ENCODE data around the gene DLG5.

DLG5 gene

DNA sequence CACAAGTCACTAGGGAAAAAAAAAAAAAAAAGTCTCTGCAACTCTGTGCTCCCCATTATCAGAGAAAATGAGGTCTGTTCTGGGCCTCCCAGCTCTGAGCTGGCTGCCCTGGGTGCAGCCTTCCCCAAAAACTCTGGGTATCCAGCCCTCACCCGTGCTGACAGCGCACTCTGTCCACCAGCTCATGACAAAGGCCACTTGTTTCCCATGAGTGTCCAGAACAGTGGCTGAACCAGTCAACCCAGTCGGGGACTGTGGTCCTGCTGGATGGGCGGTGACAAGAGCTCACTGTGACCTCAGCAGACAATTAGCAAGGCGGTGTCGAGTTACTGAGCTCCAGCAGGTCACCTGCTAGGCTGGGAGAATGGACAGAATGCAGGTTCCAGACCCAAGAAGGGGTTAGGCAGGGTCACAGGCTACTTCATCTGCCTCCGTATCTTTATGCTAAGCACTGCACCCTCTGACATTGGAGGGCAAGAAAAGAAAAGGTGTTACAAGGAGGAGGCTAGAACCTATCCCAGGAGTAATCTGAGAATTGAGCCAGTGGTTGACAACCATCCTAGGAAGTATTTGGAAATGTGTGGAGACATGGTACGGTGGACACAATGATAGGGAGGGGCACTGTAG lies 37.2 kb downstream of the DLG5 start:
- no peak for DNase-seq (ENCODE audit: low spot score)

DNA sequence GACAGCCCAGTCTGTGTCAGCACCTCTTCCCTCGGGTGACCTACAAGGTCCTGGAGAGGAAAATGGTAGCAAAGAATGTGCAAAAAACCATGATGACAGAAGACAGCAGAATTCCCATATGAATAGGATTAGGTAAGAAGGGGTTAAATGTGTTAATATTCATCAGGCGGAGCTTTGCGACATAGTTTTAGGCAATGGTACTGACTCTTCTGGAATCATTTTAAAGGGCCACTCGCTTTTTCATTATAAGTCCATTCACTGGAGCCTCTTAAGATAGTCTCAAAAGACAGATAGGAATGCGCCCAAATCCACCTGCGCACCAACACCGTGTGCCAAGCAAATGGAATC lies 38.2 kb downstream of the DLG5 start:
- peak; percentile 41 for DNase-seq (ENCODE audit: low spot score)

DNA sequence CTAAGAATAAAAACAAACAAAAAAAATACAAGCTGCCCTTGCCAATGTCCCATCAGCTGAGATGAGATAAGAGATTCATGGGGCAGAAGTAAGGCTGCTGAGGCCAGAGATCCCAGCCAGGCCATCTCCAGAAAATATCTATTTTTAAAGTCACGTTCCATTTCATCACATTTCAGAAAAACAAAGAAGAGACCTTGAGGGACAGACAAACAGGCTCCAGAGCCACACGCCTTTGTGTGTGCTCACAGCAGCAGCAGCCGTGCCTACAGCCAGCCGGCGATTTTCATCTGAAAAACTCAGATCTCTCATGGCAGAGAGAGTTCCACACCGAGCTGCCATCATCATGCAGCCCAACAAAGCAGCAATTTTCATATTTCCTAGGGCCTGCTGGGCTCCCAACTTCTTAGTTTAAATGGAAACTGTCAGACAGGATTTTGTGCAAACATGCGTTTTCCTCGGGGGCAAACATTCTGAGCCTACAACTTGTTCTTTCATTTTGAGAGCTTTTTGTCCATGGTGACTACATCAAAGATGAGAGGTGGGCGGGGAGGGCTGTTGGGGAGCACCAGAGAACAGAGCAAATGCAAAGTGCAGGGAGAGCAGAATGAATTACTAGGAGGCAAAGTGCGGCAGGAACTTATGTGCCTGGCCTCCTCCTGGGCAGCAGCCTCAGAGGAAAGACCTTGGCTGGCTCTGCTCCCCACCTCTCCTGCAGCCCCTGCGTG lies 38.8 kb downstream of the DLG5 start:
- DNase-seq (ENCODE audit: low spot score): peak; percentile 53

DNA sequence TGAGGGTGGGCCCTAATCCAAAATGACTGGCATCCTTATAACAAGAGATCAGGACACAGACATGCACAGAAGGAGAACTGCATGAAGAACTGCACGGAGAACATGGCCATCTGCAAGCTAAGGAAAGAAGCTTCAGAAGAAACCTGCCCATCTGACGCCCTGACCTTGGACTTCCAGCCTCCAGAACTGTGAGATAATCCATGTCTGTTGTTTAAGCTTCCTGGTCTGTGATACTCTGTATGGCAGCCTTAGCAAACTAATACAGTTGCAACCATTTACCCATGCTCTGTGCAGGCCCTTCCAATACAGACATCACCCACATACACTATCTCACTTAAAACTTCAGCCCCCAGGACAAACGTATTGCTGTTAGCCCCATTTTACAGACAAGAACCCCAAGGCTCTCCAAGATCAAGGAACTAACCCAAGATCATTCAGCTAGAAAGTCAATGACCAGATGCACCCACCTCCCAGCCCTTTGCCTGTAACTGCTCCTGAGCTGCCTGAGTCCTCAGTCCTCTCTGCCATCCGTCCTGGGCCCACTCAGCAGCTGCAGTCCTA lies 39.7 kb downstream of the DLG5 start:
- DNase-seq (ENCODE audit: low spot score): no peak

DNA sequence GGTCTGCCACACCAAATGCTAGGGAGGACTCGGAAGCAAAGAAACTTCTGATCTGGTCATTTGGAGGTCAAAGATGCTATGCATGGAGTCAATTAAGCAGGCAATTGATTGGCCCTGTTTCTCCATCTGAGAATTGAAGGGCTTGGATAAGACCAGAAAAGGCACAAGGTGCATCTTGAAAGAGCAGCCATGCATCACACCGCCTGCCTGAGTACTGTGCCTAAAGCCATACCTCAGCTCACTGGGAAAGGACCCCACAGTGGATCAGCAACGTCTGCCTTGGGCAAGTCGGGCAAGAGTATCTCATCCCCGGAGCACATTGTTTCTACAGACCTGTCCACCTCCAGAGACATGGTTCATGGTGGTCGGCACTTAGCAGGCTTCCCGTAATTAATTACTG lies 42.4 kb downstream of the DLG5 start:
- no peak for DNase-seq (ENCODE audit: low spot score)

DNA sequence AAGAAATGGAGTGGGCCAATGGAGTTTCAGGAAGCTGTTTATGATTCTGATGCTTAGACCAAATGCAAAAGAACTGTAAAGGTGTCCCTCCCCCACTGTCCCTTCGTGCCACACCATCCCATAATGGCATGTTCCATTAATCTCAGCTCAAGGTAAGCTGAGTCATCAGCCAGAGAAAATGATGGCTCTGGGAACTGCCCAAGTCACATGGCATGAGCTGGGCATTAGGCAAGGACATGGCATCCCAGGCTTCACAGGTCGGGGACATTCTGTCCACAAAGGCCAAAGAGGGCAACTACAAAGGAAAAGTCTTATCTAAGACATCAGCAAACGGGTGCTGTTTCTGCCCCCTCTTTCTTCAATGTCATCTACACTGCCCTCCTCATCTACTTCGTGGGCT lies 44.9 kb downstream of the DLG5 start:
- no peak for DNase-seq (ENCODE audit: low spot score)

DNA sequence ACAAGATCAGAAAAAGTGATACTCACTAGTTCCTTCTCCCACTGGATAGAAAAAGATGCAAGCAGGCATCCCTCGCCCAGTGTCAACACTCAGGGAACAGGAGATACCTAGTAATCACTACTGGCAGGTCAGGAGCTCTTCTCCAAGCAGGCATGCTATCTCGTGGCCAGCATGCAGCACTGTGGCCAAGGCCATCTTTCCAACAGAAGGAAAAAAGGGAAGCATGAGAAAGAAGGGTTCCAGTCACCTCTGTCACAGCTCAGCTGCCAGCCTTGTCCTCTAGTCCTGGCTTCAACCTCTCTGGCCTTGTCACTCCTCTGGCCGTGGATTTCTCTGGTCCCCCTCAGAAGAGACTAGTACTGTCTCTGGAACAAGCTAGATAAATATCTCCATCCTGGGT lies 45.3 kb downstream of the DLG5 start:
- no peak for DNase-seq (ENCODE audit: low spot score)

DNA sequence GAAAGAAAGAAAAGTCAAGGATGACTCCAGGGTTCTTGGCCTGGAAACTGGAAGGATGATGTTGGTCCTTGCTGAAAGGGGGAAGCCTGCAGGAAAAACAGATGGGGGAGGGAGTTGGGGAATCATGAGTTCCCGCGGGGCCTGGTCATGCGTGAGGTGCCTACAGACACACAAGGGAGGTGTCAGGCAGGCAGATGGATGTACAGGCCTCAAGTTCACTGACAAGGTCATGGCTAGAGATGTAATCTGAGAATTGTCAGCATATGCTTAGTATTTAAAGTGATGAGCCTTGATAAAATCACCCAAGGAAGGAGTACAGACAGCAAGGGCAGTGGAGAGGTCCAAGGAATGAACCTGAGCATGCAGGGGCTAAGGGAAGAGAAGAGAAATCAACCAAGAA lies 46.8 kb downstream of the DLG5 start:
- DNase-seq (ENCODE audit: low spot score): no peak

DNA sequence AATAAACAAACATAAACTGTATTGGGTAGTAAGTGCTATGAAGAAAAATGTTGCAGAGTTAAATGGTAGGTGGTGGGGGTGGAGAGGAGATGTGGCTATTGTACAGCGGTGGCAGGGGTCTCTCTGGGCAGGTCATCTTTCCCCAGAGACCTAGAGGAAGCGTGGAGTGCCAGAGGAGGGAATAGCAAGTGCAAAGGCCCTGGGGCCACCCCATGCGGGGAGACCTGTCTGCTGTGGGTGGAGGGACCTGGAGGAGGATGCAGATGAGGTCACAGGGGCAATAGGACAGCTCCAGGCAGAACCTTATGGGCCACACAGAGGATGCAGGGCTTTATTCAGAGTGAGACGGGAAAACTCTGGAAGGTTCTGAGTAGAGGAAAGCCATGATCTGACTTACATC lies 47.5 kb downstream of the DLG5 start:
- no peak for DNase-seq (ENCODE audit: low spot score)

DNA sequence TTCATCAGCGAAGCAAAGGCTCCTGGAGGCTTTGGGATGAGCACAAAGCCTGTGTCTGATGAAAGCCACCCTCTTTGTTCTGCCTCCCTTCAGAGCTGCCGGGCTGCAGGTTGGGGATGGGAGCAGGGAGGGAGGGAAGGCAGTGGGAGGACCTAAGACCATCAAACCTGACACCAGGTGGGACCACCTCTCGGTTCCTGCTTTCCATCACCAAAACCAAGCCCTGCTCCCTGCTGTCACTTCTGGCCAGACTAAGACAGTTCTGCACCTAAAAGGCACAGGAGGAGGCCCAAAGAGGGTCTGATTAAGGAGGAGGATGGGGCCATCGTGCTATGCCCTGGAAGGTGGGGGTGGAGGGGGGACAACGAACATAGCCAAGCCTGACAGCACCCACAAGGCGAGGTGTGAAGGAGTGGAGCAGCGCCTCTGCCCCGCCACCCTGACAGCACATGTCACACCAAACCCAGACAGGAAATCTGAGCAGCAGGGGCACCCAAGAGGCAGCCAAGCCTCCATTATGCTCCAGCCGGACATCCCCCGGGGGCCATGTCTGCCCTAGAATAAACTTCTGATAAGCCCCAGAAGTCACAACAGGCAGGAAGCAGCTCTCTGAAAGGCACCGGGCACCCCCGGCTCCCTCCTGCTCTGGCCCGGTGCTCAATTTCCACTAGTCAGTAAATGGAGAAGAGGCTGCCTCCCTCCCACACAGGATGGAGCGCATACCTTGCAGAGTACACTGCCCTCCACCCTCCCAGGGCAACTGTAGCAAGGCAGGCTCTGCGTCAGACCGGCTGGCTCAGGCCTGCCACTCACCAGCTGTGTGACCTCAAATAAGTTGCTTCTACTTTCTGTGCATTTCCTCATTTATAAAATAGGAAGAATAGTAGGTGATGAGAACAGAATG lies 48.9 kb downstream of the DLG5 start:
- no peak for DNase-seq (ENCODE audit: low spot score)

DNA sequence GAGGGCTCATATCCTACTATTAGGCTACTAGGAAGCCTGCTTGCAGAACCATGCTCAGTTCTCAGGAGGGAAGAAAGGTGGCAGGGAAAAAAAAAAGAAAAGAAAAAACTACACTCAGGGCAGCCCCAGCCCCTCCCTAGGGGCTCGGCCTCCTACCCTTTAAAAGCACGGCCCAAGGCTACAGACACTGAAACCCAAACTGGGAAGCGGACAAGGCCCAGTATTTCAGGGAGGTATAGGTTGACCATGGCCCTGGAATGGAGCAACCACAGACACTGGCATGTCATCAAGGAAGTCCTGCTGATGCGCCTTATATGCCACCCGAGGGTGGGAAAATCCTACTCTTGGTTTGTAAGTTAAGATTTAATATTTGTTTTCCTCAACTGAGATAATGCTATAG lies 50.8 kb downstream of the DLG5 start:
- no peak for DNase-seq (ENCODE audit: low spot score)

DNA sequence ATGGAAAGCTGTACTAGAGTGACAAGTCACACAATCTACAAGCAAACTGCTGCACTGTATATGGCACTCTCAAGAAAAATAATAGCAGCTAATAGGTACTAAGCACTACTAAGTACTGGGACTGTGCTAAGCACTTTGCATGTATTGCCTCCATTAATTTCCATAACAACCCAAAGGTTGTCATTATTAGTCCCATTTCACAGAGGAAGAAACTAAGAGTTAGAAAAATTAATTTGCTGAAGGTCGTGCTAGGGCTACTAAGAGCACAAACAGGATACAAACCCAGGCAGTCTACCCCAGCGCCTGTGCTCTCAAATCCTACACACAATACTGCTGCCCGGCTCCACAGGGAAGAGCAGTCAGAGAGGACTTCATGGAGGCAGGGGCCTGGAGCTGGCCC lies 51.7 kb downstream of the DLG5 start:
- no peak for DNase-seq (ENCODE audit: low spot score)

DNA sequence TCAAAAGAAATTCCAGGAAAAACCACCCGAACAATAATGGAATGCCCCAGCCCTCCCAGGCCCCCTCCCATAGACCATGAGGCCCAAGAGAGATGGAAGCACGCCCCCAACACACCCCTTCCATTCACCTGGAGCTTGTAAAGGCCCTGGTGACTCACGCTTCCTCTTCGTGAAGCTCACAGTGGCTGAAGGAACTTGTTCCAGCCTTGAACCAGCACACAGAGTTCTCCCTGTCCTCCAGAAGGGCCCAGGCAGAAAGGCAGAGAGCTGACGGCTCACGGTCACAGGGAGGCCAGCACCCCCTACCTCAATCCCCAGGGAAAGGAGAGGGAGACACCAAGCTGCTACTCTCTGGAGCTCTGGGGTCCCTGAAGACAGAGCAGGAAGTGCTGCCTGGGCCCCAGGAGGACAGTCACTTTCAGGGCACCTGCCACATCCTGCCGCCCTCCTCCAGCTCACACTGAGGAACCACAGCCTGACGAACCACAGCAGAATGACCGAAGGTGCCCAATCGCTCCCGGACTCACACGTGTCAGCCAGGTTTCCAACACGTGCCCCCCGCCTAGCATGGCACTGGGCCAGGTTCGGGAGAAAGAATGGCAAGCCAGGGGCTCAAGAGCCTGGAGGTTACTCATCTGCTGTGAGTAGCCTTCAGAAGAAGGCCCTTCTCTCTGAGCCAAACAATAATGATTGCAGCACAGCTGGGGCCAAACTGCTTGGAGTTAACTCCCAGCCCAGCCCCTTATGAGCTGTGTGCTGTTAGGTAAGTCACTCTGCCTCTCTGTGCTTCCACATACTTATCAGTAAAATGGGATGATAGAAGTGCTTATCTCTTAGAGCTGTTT lies 52.8 kb downstream of the DLG5 start:
- DNase-seq (ENCODE audit: low spot score): peak; percentile 56

DNA sequence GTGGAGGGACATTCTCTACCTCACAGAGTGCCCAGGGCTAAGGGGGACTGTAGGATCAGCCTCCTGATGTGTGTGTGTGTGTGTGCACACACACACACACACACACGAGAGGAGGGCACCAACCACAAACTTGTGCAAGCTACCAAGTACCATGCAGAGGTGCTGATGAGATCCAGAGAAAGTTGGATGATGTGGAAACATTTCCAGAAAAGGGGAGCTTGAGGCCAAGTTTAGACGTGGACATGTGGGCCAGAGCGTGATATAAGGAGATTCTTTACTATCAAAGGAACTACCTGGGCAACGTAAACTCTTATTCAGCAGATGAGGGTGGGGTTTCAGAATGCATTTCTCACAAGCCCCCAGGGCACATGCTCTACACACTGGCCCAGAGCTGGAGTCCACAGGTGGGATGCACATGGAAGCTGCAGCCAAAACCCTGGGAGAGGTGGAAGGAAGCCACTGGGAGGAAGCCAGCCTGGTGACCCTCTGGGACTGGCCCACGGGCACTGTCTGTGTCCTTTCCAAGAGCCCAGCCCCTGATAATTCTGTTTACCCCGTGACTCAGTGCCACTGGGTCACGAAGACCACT lies 53.5 kb downstream of the DLG5 start:
- no peak for DNase-seq (ENCODE audit: low spot score)

DNA sequence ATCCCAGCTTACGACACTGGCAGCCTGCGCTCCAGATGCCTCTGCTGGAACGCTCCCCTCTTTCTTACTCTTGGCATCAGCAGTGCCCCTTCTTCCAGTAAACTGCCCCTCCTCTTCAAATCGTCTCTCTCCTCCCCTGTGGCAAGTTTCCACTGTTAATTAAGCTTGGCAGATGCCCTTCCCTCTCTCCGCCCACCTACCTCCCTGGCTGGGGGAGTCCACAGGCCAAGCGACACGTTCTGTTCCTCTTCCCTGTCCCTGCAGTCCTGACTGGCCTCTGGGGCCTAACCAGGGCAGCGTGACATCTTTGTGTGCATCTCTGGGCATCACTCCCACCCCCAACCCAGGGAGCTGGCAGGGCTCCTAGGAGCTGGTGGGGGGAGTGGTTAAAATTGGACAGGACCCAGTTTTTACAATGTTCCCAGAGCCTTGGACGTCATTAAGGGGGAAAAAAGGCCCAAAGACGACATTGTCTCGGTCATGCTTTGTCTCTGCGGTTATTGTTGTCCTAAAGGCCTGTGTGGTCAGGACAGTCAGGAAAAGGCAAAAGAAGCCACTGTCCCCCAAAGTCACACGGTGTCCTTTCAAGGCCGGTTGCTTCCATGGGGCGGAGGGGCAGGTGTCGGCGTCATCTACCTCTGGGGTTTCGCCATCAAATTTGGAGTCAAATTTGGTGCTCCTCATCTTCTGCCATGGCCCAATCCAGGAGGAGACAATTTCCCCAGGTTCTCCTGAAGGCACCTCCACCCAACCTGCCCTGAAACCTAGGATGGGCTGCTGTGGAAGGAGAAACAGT lies 54.2 kb downstream of the DLG5 start:
- DNase-seq (ENCODE audit: low spot score): no peak

DNA sequence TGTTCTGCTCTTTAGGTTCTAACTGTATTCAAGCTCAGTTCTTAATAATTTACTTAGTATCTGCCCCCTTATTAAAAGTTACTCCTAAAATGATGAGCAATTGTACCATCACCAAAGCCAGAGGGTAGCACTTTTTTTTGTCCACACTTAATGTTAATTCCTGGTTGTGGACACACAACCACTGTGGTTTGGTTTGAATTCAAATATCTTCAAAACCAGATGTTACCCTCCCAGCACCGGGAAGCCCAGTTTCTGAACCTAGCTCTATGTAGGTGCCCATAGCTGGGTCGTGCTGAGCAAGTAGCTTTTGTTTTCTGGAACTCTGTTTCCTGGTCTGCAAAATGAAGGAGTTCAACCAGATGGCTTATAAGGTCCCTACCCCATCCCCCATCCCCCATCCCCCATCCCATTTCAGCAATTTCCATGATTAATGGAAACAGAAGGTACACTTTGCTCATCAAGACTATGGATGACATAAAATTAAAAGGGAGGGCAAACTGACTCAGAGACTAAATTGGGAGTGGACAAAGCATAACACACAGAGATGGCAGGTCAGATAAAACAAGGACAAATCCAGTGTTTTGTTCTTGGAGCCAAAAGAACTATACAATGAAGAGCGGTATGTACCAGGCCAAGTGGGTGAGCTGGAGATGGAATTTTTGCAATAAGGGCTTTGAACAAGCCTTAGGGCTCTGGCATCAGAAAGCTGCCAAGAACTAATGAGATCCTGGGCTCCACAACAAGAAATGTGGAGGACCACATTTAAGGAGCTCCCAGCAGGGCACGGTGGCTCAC lies 56.7 kb downstream of the DLG5 start:
- peak; percentile 60 for DNase-seq (ENCODE audit: low spot score)

DNA sequence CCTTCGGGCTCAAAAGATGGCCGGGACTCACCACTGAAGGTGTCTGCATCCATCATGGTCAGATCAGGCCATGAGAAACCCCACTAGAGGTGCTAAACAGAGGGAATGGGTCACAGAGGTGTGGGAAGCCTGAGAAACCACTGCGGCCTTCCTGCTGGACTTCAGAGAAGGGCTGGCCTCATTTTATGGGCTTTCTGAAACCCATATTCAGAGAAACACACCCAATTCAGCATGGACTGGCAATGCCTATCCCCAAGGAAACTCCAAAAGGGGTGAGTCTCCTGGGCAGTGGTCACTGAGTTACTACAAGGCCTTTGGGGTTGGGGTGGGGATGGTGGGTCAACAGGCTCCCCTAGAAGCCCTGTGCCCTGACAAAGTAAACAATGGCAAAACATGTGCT lies 58.0 kb downstream of the DLG5 start:
- DNase-seq (ENCODE audit: low spot score): no peak

DNA sequence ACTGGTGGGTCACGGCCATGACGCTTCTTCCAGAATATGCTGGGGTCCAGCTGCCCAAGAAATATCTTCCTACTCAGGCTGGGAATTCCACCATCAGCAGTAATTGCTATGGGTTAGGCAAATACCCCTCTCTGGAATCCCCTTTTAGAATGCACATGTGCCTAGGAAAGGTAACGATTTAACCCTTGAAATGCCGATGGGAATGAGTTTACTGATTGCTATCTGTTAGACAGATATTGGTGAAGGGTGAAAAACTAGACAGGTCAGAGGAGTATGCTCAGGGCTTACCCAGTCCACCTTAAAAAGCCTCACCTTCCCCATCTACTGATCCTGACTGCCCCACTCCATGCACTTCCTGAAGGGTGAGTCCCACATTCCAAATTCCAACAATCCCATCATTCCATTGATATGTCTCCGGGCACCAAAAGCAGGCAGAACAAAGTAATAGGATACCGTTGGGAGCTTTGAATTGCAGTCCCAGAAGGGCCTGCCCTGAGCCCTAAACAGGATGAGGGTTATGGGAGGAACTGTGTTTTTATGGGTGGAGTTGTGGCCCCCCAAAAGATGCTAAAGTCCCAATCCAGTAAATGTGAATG lies 59.3 kb downstream of the DLG5 start:
- DNase-seq (ENCODE audit: low spot score): no peak

DNA sequence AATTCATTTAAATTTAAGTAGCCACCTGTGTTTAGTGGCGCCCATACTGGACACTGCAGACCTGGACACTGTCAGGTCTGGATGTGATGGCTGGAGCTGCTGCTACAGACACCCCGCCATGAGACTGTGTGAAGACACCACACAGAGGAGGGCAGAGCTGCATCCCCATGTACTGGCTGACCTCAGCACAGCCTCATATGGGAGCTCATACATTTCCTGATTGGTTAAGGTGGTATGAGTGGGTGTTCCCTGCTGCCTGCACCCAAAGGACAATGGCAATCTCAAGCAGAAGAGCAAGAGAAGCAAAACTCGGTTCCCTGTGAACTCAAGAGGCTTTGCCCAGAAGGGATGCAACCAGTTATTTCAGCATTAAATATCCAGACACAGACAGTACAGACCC lies 60.0 kb downstream of the DLG5 start:
- DNase-seq (ENCODE audit: low spot score): no peak

Data from AG20443 (cell line).